EL (cell line): ENCODE data around the gene ATP8B3.

Experiments used
- DNase-seq: peaks from one replicate; pipeline ENCODE4 v3.0.0-alpha.2; 2016

ATP8B3 gene

DNA sequence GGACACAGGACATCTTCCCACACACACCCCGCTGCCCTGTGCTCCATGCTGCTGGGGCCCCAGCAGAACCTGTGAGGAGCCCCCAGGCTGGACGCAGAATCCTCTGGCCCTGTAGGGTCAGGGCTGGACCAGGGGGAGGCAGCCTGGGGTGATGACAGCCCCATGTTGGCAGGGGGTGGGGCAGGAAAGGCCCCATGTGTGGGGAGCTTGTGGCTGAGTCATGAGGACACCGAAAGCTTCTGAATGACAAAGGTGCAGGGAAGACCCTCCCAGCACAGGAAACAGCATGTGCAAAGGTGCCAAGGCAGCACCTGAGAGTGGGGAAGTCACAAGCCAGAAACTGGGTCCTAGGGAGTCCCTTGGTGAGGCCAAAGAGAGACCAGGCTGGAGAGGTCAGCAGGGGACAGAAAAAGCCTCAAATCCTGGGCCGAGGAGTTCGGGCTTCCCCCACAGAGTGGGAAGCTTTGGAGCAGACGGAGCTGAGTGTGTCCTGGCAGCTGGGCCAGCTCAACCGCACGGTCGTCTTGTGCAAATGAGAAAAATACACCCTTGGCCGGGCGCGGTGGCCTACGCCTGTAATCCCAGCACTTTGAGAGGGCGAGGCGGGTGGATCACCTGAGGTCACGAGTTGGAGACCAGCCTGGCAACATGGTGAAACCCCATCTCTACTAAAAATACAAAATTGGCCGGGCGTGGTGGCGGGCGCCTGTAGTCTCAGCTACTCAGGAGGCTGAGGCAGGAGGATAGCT is 17.5 kb downstream of the ATP8B3 start:
- DNase-seq = no peak

DNA sequence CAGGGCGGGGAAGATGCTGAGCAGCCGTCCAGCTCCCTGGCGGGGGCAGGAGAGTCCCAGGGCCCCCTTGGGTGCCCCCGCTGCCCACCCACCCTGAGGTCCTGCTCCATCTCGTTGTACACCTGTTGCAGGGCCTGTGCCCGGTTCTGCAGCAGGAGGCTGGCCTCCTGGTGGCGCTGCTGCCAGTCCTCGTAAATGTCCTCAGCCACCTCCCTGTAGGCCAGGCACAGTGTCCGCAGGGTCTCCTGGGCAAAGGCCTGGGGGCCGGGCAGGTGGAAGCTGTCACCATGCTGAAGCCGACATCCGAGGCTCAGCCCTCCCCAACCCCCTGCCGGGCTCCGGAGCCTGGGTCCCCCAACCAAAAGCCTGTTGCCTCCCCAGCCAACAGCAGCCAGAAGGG is 20.2 kb downstream of the ATP8B3 start:
- DNase-seq = no peak

DNA sequence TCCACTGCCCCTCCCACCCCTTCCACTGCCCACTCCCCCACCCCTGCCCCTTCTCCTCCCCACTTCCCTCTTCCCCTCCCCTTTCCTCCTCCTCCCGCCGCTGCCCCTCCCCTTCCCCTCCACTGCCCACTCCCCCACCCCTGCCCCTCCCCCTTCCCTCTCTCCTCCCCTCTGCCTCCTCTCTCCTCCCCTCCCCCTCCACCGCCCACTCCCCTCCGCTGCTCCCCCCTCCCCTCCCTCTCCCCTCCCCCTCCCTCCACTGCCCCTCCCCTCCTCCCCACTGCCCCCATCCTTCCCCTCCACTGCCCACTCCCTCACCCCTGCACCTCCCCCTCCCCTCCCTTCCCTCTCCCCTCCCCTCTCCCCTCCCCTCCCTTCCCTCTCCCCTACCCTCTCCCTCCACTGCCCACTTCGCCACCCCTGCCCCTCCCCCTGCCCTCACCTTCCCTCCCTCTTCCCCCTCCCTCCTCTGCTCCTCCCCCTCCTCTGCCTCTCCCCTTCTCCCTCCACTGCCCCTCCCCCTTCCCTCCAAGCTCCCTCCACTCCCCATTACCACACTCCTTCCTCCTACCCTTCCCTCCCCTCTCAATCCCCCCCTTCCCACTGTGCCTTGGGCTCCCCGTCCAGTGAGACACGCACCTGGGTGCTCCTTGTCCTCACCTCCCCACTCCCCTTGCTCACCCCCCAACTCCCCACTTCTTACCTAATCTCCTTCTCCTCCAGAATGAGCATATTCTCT is 21.9 kb downstream of the ATP8B3 start:
- DNase-seq = no peak

DNA sequence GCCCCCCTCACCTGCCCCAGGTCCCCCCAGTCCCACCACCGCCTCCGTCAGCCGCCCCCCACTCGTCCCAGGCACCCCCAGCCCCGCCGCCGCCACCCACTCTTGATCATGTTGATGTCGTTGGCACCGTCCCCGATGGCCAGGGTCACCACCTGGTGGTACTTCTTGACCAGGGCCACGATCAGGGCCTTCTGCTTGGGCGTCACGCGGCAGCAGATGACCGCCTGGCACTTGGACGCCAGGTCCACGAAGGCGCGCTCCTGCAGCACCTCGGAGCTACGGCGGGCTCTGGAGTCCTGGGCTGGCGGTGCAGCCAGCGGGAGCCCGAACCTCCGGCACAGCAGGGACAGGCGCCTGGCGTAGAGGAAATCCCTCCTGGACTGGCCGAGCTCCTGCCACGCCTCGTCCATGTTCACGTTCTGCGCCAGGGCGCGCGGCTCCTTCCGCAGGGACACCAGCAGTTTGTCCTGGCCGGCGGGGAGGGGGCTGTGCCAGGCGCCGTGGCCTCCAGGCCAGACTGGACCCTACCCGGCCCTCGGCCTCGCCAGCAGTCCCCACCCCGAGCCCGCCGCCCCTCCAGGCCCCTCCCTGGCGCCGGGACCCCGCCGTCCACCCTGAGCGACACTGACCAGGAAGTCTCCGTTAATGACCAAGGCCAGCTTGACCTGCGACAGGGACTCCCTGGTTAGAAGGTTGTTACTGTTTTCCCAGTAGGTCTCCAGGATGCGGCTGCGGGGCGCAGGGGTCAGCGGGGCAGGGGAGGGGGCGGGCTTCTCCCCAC is 22.6 kb downstream of the ATP8B3 start:
- DNase-seq = no peak

DNA sequence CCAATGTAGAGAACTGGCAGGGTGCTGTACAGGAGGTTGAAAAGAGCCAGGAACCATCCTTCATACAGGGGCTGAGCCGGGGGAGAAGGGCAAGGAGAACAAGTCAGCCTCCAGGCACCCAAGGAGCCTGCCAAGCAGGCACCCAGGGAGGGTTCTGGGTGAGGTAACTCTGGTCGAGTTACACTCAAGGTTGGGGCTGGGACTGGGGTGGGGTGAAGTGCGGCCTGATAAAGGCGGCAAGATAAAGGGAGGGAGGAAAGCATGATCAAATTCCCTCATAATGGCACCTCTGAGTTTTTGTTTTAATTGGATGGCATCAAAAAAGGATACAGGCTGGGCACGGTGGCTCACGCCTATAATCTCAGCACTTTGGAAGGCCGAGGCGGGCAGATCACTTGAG is 25.0 kb downstream of the ATP8B3 start:
- DNase-seq = no peak

DNA sequence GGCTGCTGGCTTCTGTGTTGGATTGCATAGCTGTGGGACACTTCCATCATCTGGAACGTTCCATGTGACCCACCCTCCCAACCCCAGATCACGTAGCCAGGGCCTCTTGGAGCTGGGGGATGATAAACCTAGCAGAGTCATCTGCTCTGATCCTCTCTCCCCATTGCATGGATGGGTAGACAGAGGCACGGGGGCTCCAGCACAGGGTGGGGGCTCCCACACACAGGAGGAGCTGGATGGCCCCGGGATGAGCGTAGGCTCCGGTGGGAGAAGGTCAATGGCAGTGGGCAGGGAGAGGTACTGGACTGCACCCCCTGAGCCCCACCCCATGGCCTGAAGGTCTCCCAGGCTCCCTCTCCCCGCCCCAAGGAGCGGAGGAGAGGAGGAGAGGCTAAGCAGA is 25.4 kb downstream of the ATP8B3 start:
- no peak for DNase-seq

DNA sequence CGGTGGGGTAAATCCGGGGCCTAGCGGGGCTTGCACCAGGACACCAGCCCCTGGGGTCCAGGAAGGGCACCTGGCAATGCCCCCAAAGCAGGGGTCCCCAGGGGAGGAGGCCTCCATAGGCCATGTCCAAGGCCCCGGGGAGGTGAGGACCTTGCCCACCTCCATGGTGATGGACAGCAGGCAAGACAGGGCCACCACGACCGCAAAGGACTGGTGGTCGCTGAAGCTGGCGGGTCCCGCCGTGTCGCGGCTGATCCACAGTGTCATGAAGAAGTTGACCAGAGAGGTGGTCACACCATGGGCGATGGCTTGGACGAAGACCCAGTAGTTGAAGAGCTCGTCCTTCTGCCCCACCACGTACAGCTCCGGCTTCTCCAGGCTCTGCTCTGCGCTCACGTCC is 26.8 kb downstream of the ATP8B3 start:
- DNase-seq = no peak

DNA sequence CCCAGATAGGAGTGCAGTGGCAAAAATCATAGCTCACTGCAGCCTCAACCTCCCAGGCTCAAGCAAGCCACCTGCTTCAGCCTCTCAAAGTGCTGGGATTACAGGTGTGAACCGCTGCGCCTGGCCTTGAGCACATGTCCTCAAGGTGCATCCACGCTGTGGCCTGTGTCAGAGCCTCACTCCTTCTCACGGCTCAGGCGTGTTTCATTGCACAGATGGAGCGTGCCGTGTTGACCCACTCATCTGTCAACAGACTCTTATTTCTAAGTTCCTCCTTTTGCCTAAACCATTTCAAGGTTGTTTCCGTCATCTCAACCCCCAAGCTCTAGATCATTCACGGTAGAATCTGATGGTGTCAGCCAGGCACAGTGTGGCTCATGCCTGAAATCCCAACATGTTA is 28.2 kb downstream of the ATP8B3 start:
- no peak for DNase-seq

DNA sequence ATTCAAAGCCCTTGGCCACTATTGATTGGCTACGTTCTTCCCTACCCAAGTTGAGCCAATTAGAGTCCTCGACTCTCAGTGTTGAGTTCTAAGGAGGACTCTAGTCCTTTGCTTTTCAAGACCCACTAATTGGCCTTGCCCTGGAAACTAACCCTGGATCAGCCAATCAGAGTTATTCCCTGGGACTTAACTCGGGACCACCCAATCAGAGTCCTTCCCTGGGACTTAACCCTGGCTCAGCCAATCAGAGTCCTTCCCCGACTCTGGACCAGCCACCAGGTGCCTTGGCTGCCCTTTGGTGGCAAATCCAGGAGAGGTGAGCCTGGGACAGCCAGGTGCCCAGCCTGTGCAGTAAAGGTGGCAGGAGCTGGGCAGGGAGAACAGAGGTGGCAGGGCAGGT is 28.7 kb downstream of the ATP8B3 start:
- DNase-seq = no peak

DNA sequence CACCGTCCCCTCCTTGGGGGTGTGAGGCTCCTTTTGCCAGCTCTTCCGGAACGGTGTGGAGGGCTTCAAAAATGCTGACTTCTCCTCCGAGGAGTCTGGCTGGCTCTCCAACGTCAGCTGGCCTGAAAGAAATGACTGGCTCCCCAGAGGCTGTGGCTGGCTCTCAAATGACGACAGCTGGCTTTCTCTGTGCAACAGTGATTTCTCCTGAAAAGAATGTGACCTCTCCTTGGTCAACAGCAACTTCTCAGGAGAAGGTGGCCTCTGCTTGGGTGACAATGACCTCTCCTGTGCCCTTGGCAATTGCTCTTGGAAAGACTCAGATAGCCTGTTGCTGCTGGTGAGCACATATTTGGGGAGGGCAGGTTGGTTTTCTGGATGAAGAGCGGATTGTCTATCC is 29.6 kb downstream of the ATP8B3 start:
- DNase-seq = no peak

DNA sequence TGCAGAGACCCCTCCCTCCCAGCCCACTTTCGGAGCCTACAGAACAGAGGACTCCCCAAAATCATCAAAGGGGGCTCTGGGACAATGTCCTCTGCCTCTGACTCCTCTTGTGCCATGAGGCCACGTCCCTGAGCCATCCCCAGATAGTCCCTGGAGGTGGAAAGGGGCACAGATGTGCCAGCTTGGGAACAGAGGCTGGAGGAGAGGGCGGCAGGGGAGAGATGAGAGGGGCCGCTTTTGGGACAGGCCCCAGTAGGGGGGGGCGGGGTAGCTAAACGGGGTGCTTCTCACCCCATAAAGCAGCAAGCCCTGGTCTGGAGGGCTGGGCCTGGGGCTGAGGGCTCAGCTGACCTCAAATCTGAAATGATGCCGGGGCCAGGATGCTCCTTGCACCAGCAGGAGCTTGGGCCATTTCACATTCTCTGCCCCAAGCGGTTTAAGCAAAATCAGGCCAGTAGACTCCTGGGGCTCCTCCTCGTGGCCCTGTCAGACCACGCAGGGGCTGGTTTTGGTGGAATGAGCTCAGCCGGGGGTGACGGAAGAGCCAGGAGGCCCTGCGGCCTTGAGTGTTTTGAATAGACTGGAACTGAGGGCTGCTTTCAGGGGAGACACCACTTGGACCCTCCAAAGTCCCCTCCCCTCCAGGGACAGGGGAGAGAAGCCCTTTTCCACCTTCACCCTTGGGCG is 31.7 kb downstream of the ATP8B3 start:
- peak; percentile 33 for DNase-seq

DNA sequence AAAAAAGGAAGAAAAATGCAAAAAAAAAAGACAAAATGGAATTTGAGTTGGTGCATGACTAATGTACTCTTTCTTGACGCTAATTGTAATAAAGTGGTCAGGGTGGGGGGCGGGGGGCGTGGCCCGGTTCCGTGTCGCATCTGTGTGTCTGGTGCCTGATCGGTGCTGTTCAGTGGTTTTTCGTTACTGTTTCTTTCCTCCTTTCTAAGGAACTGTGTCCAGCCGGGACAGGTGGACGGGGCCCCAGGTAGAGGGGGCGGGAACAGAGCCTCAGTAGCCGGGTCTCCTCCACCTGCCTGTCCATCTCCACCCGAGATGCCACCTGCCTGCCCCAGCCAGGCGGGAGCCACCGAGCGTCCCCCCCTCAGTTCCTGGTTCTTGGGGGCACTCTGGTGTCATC is 32.5 kb downstream of the ATP8B3 start:
- DNase-seq = no peak

DNA sequence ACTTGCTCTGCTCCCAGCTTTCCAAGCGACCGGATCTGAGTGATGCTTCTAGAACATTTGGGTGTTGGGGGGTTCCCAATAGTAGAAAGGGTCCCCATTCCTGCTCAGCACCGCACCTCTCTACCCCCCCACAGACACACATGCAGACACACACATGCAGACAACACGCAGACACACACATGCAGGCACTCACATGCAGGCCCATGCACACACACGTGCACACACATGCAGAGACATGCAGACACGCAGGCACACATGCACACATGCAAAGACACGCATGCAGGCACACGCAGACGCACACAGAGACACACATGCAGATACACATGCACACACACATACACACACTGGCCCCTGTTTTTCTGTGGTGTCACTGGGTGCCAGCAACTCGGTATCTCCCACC is 34.9 kb downstream of the ATP8B3 start:
- DNase-seq = no peak

DNA sequence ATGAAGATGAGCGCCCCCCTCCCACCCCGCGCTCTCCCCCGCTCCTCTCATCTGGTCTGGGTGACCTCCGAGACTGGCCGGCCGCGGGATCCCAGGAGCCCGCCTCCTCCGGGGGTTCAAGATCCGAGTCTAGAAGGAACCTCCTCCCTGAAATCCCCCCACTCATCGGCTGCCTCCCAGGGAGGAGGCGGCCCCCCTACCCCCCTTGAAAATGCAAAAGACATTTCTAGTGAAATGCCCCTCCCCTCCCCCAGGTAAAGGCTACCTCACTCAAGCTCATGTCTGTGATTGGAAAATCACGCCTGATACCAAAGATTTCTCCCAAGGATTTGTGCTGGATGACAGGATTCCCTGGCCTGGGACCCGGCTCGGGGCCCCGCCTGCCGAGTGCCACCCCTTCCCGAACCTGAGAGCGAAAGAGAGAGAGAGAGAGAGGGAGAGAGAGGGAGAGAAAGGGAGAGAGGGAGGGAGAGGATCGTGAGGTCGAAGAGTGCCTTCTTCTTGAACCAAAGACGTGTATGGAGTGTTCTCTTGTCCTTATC is 35.4 kb downstream of the ATP8B3 start:
- no peak for DNase-seq

DNA sequence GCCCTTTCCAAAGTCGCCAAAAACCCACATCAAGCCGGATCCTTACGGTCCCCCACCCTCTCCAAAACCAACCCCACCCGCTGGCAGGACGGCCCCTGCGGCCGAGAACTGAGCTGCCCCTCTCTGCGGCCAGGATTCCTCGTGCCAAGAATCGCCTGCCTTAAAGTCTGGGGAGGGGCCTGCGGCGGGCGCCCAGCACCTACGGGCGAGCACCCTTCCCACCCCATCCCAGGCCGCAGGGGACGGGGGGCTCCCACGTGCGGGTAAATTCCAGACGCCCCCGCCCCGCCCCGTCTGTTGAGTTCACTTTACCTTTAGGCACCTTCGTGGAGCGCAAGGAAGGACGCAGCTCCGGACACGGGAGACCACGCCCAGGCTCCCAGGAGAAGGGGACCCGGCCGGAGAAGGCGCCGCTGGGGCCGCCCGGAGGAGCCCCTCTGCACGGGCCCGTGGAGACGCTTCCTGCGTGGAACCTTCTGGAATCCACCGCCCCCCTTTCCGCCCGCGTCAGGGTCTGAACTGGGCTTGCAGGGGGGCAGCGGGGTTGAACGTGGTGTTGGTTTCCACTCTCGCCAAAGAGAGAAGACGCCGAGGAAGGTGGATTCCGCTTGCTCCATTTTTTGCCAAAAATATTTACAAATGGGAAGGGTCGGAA is 36.0 kb downstream of the ATP8B3 start:
- no peak for DNase-seq

DNA sequence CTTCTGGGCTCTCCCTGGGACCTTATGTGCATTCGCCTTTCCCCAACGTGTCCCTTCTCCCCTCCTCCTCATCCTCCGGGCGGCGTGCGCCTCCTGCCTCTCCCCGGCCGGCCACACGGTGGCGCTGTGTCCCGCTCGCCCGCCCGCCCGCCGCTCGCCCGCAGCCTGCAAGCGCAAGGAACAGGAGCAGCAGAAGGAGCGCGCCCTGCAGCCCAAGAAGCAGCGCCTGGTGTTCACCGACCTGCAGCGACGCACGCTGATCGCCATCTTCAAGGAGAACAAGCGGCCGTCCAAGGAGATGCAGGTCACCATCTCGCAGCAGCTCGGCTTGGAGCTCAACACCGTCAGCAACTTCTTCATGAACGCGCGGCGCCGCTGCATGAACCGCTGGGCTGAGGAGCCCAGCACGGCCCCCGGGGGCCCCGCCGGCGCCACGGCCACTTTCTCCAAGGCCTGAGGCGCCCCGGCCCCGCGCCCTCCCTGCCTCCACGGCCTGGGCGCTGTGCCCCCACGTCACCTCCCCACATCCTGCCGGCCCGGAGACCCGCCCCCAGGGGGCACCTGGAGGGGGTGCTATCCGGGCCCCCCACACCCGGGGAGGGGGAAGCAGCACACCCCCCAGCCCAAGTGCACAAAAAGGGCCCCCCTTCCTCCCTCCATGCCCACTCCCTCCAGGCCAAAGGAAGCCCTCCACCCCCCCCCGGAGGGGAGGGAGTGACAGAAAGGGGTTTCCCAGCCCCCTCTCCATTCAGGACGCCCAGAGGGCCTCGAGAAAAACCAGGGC is 36.9 kb downstream of the ATP8B3 start:
- peak; percentile 33 for DNase-seq

DNA sequence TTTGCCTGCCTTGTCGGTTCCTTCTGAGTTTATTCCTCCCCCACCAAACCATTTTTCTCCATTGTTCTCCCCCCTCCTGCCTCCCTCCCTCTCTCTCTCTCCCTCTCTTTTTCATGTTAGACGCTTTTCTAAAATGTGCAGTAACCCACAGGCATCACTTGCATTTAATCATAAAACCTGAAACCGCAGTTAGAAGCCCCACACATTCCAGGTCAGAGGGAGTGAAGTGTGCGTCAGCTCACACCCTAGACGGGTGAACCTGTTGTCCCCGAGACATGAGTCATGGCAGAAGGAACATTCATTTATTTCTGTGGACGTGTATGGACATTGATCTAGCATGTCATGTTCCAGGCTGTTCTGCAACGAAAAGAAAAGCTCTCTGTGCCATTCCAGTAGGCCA is 38.9 kb downstream of the ATP8B3 start:
- peak; percentile 70 for DNase-seq

DNA sequence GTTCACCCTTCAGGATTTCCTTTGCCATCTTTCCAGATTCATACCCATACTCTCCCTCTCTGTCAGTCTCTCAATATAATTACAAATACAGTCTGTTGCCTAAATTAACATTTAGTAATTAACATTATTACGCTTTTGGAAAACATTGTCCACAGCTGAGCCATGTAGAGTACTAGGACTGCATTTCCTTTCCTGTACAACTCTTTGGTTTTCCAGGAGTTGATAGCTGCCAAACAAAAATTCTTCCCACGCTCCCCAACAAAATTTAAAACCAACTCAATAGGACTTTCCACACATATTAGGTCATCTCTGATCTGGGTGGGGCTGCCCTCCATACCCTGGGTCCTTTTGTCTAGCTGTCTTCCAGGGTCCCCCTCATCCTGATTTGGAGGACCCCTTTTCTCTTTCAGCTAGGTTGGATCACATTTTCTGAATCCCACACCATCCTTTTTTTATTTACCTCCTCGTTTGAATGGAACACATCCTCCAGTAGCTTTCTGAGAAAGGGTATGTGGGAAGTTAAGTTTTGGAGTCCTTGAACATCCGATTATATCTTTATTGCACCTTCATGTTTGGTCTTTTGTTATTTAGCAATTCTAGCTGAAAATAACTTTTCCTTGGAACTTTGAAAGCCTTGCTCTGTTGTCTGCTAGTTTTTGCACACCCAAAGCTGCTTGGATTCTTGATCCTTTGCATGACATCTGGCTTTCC is 41.1 kb downstream of the ATP8B3 start:
- DNase-seq = no peak

DNA sequence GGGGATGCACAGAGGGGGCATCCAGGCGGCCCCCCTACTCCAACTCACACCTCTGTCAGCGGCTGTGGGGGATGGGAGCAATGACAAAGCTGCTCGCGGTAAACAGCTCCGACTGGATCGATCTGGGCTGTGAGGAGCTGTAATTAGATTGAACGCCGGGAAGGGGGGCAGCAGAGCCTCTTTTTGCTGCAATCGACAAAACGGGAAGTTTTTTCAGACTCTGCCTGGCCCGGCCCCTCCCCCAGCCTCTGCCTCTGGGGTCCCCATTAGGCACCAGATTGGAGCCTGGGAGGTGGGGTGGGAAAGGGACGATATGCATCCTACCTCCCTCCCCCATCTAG is 42.5 kb downstream of the ATP8B3 start:
- DNase-seq = no peak

DNA sequence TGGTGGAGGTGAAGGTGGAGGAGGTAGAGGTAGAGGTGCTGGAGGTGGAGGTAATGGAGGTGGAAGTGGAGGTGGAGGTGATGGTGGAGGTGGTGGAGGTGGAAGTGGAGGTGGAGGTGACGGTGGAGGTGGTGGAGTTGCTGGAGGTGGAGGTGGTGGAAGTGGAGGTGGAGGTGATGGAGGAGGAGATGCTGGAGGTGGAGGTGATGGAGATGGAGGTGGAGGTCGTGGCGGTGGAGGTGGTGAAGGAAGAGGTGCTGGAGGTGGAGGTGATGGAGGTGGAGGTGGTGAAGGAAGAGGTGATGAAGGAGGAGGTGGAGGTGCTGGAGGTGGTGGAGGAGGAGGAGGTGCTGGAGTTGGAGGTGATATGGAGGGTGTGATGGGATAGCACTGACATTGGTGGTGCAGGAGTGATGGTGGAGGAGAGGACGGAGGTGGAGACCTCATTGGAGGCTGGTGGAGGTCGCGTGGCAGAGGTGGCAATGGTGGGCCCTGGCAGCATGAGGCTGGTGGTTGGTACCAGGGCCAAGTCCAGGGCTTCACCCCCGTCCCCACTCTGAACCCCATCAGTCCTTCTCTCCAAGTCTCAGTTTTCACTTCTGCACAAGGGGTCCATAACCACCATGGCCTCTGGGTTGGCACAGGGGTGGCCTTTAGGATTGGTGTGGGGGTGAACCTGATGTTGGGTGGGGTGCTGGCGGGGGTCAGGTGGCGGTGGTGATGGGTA is 43.0 kb downstream of the ATP8B3 start:
- no peak for DNase-seq
